Measurements from ENCODE around the gene SPINDOC. TPM values are rescaled to one million over a fixed set of nuclear protein-coding genes. Genes with fewer than 3 reads are reported as not detected.

The SPINDOC gene
- total RNA-seq, 1 experiment from 2014 or later, result 49.7 TPM

DNA sequence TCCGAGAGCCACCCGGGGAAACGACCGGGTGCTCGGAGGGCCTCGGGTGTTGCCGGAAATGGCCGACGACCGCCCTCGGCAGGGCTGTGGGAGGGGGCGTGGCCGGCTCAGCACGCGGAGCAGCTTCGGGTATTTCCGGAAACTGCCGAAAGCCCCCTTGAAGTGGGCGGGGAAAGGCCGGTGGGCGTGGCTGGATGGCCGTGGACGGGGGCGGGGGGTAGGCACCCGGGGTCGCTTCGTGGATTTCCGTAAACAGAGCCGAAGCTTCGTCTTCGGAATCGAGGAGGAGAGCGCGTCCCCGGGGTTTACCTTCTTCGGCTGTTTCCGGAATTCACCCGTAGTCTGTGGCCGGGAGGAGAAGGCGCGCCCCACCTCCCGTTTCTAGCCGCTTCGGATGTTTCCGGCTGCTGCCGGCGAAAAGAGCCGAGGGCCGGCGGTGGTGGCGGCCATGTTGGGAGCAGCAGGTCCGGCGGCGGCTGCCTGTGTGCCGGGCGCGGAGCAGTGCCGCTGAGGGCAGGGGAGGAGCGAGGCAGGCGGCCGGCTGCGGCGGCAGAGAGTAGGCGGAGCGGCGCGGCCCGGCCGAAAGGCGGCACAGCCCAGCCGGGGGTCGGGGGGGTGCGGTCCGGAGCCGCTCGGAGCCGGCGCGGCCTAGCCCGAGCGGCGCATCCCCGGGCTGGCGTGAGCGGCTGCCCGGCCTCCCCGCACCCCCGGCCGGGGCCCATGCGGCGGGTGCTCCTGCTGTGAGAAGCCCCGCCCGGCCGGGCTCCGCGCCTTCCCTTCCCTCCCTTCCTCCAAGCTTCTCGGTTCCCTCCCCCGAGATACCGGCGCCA, 25.6 kb downstream of the SPINDOC start, which contains the start of gene MARK2:
Gene MARK2 (plus strand): TSS at position 433 of the 830 bp plus-strand sequence. CDS start 397 bp downstream, at position 830.
- Histone ChIP-seq H3K79me2 (ENCODE audit: low read depth) (peaks cover 47% of the 10 kb centered on the region), H3F3A (ENCODE audit: insufficient read depth, low read depth) (peaks cover 37% of the 10 kb centered on the region), H4K20me1 (ENCODE audit: insufficient read depth) (peaks cover 43% of the 10 kb centered on the region), H3K27me3 (ENCODE audit: insufficient read depth, low read depth) (no peaks in the 10 kb centered on the region), H3K27ac (peak within 1 kb of the TSS; percentile 39), H3K4me1 (replicated peaks; ENCODE audit: insufficient read depth) (peaks cover 53% of the 10 kb centered on the region), H3K36me3 (ENCODE audit: low read depth) (peaks cover 10% of the 10 kb centered on the region; the same call in 1 of the 2 replicates), H2AFZ (peak within 1 kb of the TSS; percentile 63), H3K9me2 (ENCODE audit: insufficient read depth) (no peaks in the 10 kb centered on the region), H3K4me2 (peak within 1 kb of the TSS; percentile 99), H3K9me3 (ENCODE audit: insufficient read depth, low read depth) (no peaks in the 10 kb centered on the region), H3K4me3 (peak within 1 kb of the TSS; percentile 90)
- no peak for TF ChIP-seq EZH2 (IDR thresholded peaks at IDR 0.05; ENCODE audit: low read depth)
- TF ChIP-seq CTCF (conservative IDR thresholded peaks at IDR 0.05), result no peak
- POLR2A ChIA-PET (ENCODE audit: unreplicated experiment), result interaction anchor here (0.5 to 0.8 kb wide), 8 partner anchors 14 to 996 kb away, joined by 3 to 10 read pairs (median 4); partner anchors contain the start of gene NAA40
- intact Hi-C loops (cut with micrococcal nuclease; ENCODE audit: unreplicated experiment), result loop anchor here (1.0 to 10.0 kb wide), 2 partner anchors 309 to 466 kb away; partner anchors contain the start of genes CATSPERZ and ESRRA
- CTCF ChIA-PET, result interaction anchor here (0.6 to 4.4 kb wide), 6 partner anchors 24 to 123 kb away, joined by 5 to 35 read pairs (median 8); no protein-coding TSS in a partner anchor
- DNase-seq, result peak; percentile 96 to 99
- BruUV-seq (replicated peaks), result TSS peak; percentile 16

GRCh38 chr11:63839508-63840355, 26.5 kb downstream of the SPINDOC start:
- peak overlapping the region; percentile 55; the same call in 1 of the 2 replicates for H3K27ac ChIP-seq
- CTCF ChIA-PET, result interaction anchor here (1.2 to 4.4 kb wide), 3 partner anchors 33 to 106 kb away, joined by 5 to 35 read pairs (median 15); no protein-coding TSS in a partner anchor
- H3K4me1 ChIP-seq (replicated peaks; ENCODE audit: insufficient read depth), result peaks cover 59% of the 10 kb centered on the region
- H3K27me3 ChIP-seq (ENCODE audit: insufficient read depth, low read depth), result no peaks in the 10 kb centered on the region
- H2AFZ ChIP-seq, result no peak overlapping the region; the same call in 1 of the 2 replicates
- BruUV-seq (replicated peaks), result TSS peak; percentile 17
- TF ChIP-seq CTCF (conservative IDR thresholded peaks at IDR 0.05) (no peak), EZH2 (IDR thresholded peaks at IDR 0.05; ENCODE audit: low read depth) (no peak)
- peaks cover 14% of the 10 kb centered on the region; the same call in 1 of the 2 replicates for H3K36me3 ChIP-seq (ENCODE audit: low read depth)
- no peaks in the 10 kb centered on the region for H3K9me2 ChIP-seq (ENCODE audit: insufficient read depth)
- DNase-seq, result peak in 1 of 2 experiments; percentile 44
- H3F3A ChIP-seq (ENCODE audit: insufficient read depth, low read depth), result peaks cover 42% of the 10 kb centered on the region
- H3K9me3 ChIP-seq (ENCODE audit: insufficient read depth, low read depth), result no peaks in the 10 kb centered on the region
- intact Hi-C loops (cut with micrococcal nuclease; ENCODE audit: unreplicated experiment), result loop anchor here (2.0 to 10.0 kb wide), 2 partner anchors 99 to 465 kb away; partner anchors contain the start of genes CATSPERZ, ESRRA and NAA40
- peaks cover 56% of the 10 kb centered on the region for H3K79me2 ChIP-seq (ENCODE audit: low read depth)
- POLR2A ChIA-PET (ENCODE audit: unreplicated experiment), result interaction anchor here (0.6 kb wide), 1 partner anchor 461 kb away, joined by 3 read pairs; no protein-coding TSS in a partner anchor
- peaks cover 52% of the 10 kb centered on the region for H4K20me1 ChIP-seq (ENCODE audit: insufficient read depth)
- H3K4me2 ChIP-seq, result peak overlapping the region; percentile 99
- peak overlapping the region; percentile 90 for H3K4me3 ChIP-seq
